GM23338 (cell line): ENCODE measurements around the gene NEK6.

Experiments
- CTCF ChIP-seq, 2 experiments: fragments of 200-600 bp in 1 of 2; sonication (generic) in 1 of 2; conservative IDR thresholded peaks; 2 replicates each; pipeline versions ENCODE4 v1.5.1 to v1.6.1; 2016 to 2017; ENCODE audit warnings: antibody characterized with exemption in 2 of 2, low read depth in 2 of 2, mild to moderate bottlenecking in 2 of 2, moderate library complexity in 1 of 2
- EZH2 ChIP-seq: fragments of 200-600 bp; sonication (generic); IDR thresholded peaks from one replicate; pipeline ENCODE4 v1.8.0; 2017; ENCODE audit warnings: antibody characterized with exemption, mild to moderate bottlenecking, low read depth; ENCODE audit not compliant: unreplicated experiment
- EZH2phosphoT487 ChIP-seq: fragments of 200-600 bp; sonication (generic); IDR thresholded peaks from one replicate; pipeline ENCODE4 v1.8.1; 2018; ENCODE audit warnings: antibody characterized with exemption; ENCODE audit not compliant: unreplicated experiment
- JUNB ChIP-seq: IDR thresholded peaks from one replicate; pipeline ENCODE4 v1.6.1; 2016; ENCODE audit warnings: antibody characterized with exemption; ENCODE audit not compliant: unreplicated experiment
- NANOG ChIP-seq: IDR thresholded peaks from 2 replicates; pipeline ENCODE4 v1.6.1; 2016; ENCODE audit warnings: antibody characterized with exemption, borderline replicate concordance
- POLR2AphosphoS5 ChIP-seq: IDR thresholded peaks from 2 replicates; pipeline ENCODE4 v1.6.1; 2016; ENCODE audit warnings: antibody characterized with exemption, low read depth
- REST ChIP-seq: IDR thresholded peaks from one replicate; pipeline ENCODE4 v1.6.1; 2018; ENCODE audit warnings: antibody characterized with exemption; ENCODE audit not compliant: unreplicated experiment
- ZNF114 ChIP-seq: fragments of 250-450 bp; sonication (Bioruptor Pico); IDR thresholded peaks from 2 replicates; pipeline ENCODE4 v1.5.0; 2020; ENCODE audit warnings: mild to moderate bottlenecking, moderate library complexity

- TF ChIP-seq CTCF (conservative IDR thresholded peaks at IDR 0.05; ENCODE audit: low read depth in 2 of 2) (no peak), REST (no peak), POLR2AphosphoS5 (no peak), EZH2phosphoT487 (no peak), NANOG (no peak), JUNB (no peak), EZH2 (no peak), ZNF114 (CRISPR knock-in tag) (no peak)
Observed at GRCh38 chr9:124286292-124286931, 28.7 kb downstream of the NEK6 start.
